NCI-H2081 (cell line): ENCODE results near the gene ACOX3.
A peak's percentile ranks its signal among the peaks of the same experiment; 100 is the strongest.
"Not testable (repeated sequence)": the region's sequence is repeated elsewhere in the genome, so short reads cannot be mapped to it uniquely, and the experiment has no call there.

ENCODE experiments used
- DNase-seq, 2 experiments: peaks; one replicate each; lab custom pipeline; 2025; lab: John Stamatoyannopoulos, UW

The ACOX3 gene

GRCh38 chr4:8440492-8441311 lies at the start of gene ACOX3, which contains the start of gene TRMT44:
Gene ACOX3 (minus strand): TSS chr4:8440723. CDS start chr4:8416521, 24,202 bp downstream.
Gene TRMT44 (plus strand): TSS chr4:8440777. CDS start chr4:8440823, 46 bp downstream.
- peak; percentile 89 to 94 for DNase-seq

GRCh38 chr4:8488791-8489369 lies 48.4 kb upstream of the ACOX3 start:
- no peak for DNase-seq

GRCh38 chr4:8486643-8487042 lies 46.1 kb upstream of the ACOX3 start:
- not testable (repeated sequence) for DNase-seq

GRCh38 chr4:8480221-8480620 lies 39.7 kb upstream of the ACOX3 start:
- DNase-seq = no peak

GRCh38 chr4:8478801-8479744 lies 38.5 kb upstream of the ACOX3 start:
- DNase-seq = no peak

GRCh38 chr4:8478371-8478770 lies 37.8 kb upstream of the ACOX3 start:
- DNase-seq = no peak

- DNase-seq = no peak
These were observed 37.2 kb upstream of the ACOX3 start for GRCh38 chr4:8477676-8478075.

- DNase-seq = no peak
These were observed 36.6 kb upstream of the ACOX3 start for GRCh38 chr4:8477095-8477635.

GRCh38 chr4:8475751-8476575 lies 35.4 kb upstream of the ACOX3 start:
- DNase-seq = no peak

GRCh38 chr4:8474856-8475255 lies 34.3 kb upstream of the ACOX3 start:
- DNase-seq = no peak

GRCh38 chr4:8473920-8474590 lies 33.5 kb upstream of the ACOX3 start:
- no peak for DNase-seq

- DNase-seq = no peak
These were observed 32.8 kb upstream of the ACOX3 start for GRCh38 chr4:8473198-8473919.

GRCh38 chr4:8472689-8473197 lies 32.2 kb upstream of the ACOX3 start:
- no peak for DNase-seq

GRCh38 chr4:8472158-8472688 lies 31.7 kb upstream of the ACOX3 start:
- no peak for DNase-seq

- DNase-seq = no peak
These were observed 30.8 kb upstream of the ACOX3 start for GRCh38 chr4:8471211-8471875.

GRCh38 chr4:8470451-8471024 lies 30.0 kb upstream of the ACOX3 start:
- DNase-seq = no peak

- no peak for DNase-seq
These were observed 29.0 kb upstream of the ACOX3 start for GRCh38 chr4:8469550-8469949.

- DNase-seq = peak; percentile 39 to 50
These were observed 28.4 kb upstream of the ACOX3 start for GRCh38 chr4:8468746-8469535.
